Small intestine (tissue), 7 donors: ENCODE data around the gene MEX3C. TPM values are rescaled to one million over a fixed set of nuclear protein-coding genes. Genes with fewer than 3 reads are reported as not detected.

ENCODE experiments used
- DNase-seq, 2 donors: peaks; one replicate each; pipeline versions ENCODE4 v3.0.0 to v3.0.0-alpha.2; 2013
- FAIRE-seq: peaks from 2 replicates; lab custom pipeline; 2012; peaks lifted over from hg19 to GRCh38; lab: Jason Lieb, UNC
- H3K27ac ChIP-seq, 3 donors: one replicate each; pipeline ENCODE4 v1.5.1; 2013; ENCODE audit warnings: low read length in 2 of 3, mild to moderate bottlenecking in 2 of 3, control low read depth in 1 of 3, inconsistent platforms in 1 of 3, low read depth in 1 of 3, moderate library complexity in 1 of 3
- H3K27me3 ChIP-seq, 3 donors: one replicate each; pipeline ENCODE4 v1.6.1; 2013; ENCODE audit warnings: low read length in 3 of 3, inconsistent platforms in 1 of 3; ENCODE audit not compliant: control insufficient read depth in 3 of 3, insufficient read depth in 3 of 3
- H3K36me3 ChIP-seq, 3 donors: one replicate each; pipeline ENCODE4 v1.6.1; 2013; ENCODE audit warnings: low read length in 3 of 3, inconsistent platforms in 1 of 3, low read depth in 1 of 3, mild to moderate bottlenecking in 1 of 3, moderate library complexity in 1 of 3; ENCODE audit not compliant: control insufficient read depth in 3 of 3, insufficient read depth in 2 of 3
- H3K4me1 ChIP-seq, 3 donors: one replicate each; pipeline ENCODE4 v1.6.1; 2013; ENCODE audit warnings: low read length in 2 of 3, inconsistent platforms in 1 of 3, low read depth in 1 of 3, mild to moderate bottlenecking in 1 of 3, moderate library complexity in 1 of 3; ENCODE audit not compliant: control insufficient read depth in 3 of 3, insufficient read depth in 2 of 3
- H3K4me3 ChIP-seq, 3 donors: one replicate each; pipeline ENCODE4 v1.5.1; 2013; ENCODE audit warnings: low read length in 3 of 3, control low read depth in 1 of 3, inconsistent platforms in 1 of 3, low read depth in 1 of 3, mild to moderate bottlenecking in 1 of 3, moderate library complexity in 1 of 3
- H3K9me3 ChIP-seq, 2 donors: one replicate each; pipeline ENCODE4 v1.6.1; 2013; ENCODE audit warnings: low read depth in 1 of 2, low read length in 1 of 2; ENCODE audit not compliant: control insufficient read depth in 2 of 2, insufficient read depth in 1 of 2
- WGBS, 3 donors: extraction: QIAGEN DNeasy Blood & Tissue Kit; methylation state at CpG; one replicate each; pipeline ENCODE4 v1.1.7; 2013; 5-methylcytosine and 5-hydroxymethylcytosine counted together
- polyA plus RNA-seq, 4 donors: library from polyadenylated mRNA; stranded (reverse) in 3 of 4; unstranded in 1 of 4; fragments of 200-250 nt in 3 of 4; fragments of 120-200 nt in 1 of 4; gene quantifications; one replicate each; pipeline versions ENCODE4 v1.2.1 to v1.2.3, GENCODE V29; 2013
- donor health status: healthy with polysubstance abuse.
- donor health status: control.
- donor health status: control.
- donor health status: Bipolar disorder and iron deficiency.
- donor health status: healthy.

The MEX3C gene
- polyA plus RNA-seq, 4 donors, result 8.9 to 32.2 (median 14.1) TPM

- Histone ChIP-seq H3K9me3 (no peaks in the 10 kb centered on the region), H3K27me3 (no peaks in the 10 kb centered on the region), H3K4me3 (no peak overlapping the region), H3K27ac (no peak overlapping the region), H3K4me1 (peaks cover 0 to 4% (median 0%) of the 10 kb centered on the region in 3 donors), H3K36me3 (no peaks in the 10 kb centered on the region)
- FAIRE-seq, result no peak
- DNase-seq, result no peak
- 90 to 94% (median 94%) methylated on average over 2 of the region's 2 CpGs for WGBS, 3 donors
Observed at GRCh38 chr18:51157215-51157614, 40.3 kb downstream of the MEX3C start.

GRCh38 chr18:51154431-51155063, 42.9 kb downstream of the MEX3C start:
- Histone ChIP-seq H3K27me3 (no peaks in the 10 kb centered on the region), H3K36me3 (no peaks in the 10 kb centered on the region), H3K9me3 (peaks cover 0 to 11% of the 10 kb centered on the region in 2 donors), H3K27ac (peak overlapping the region in 1 of 3 donors; percentile 74), H3K4me1 (peaks cover 0 to 4% (median 0%) of the 10 kb centered on the region in 3 donors), H3K4me3 (no peak overlapping the region)
- no peak for DNase-seq
- no peak for FAIRE-seq
- 62 to 67% (median 66%) methylated on average over 8 of the region's 8 CpGs for WGBS, 3 donors

GRCh38 chr18:51153659-51154371, 43.7 kb downstream of the MEX3C start:
- peaks cover 0 to 4% (median 0%) of the 10 kb centered on the region in 3 donors for H3K4me1 ChIP-seq
- no peak for FAIRE-seq
- H3K36me3 ChIP-seq, result no peaks in the 10 kb centered on the region
- no peak overlapping the region for H3K4me3 ChIP-seq
- H3K9me3 ChIP-seq, result peaks cover 0 to 11% of the 10 kb centered on the region in 2 donors
- no peaks in the 10 kb centered on the region for H3K27me3 ChIP-seq
- WGBS, 3 donors, result 63 to 70% (median 65%) methylated on average over 19 of the region's 19 CpGs
- no peak for DNase-seq
- H3K27ac ChIP-seq, result peak overlapping the region in 1 of 3 donors; percentile 91

GRCh38 chr18:51151568-51152511, 45.6 kb downstream of the MEX3C start:
- H3K27ac ChIP-seq, result peak overlapping the region in 1 of 3 donors; percentile 68
- H3K27me3 ChIP-seq, result no peaks in the 10 kb centered on the region
- peaks cover 0 to 4% (median 0%) of the 10 kb centered on the region in 3 donors for H3K4me1 ChIP-seq
- DNase-seq (peak in 1 of 2 donors; percentile 23), FAIRE-seq (no peak)
- no peaks in the 10 kb centered on the region for H3K36me3 ChIP-seq
- H3K4me3 ChIP-seq, result no peak overlapping the region
- 57 to 68% (median 59%) methylated on average over 25 to 26 of the region's 26 CpGs for WGBS, 3 donors
- H3K9me3 ChIP-seq, result peaks cover 0 to 11% of the 10 kb centered on the region in 2 donors

- peak overlapping the region in 1 of 3 donors; percentile 68 for H3K27ac ChIP-seq
Observed at GRCh38 chr18:51151185-51151567, 46.3 kb downstream of the MEX3C start.

GRCh38 chr18:51150113-51150700, 47.3 kb downstream of the MEX3C start:
- FAIRE-seq (no peak), DNase-seq (peak; percentile 11 to 76)
- WGBS, 3 donors, result 66 to 84% (median 79%) methylated on average over 6 of the region's 6 CpGs
- H3K9me3 ChIP-seq, result peaks cover 0 to 11% of the 10 kb centered on the region in 2 donors
- peak overlapping the region in 1 of 3 donors; percentile 64 for H3K27ac ChIP-seq
- no peaks in the 10 kb centered on the region for H3K27me3 ChIP-seq
- no peaks in the 10 kb centered on the region for H3K36me3 ChIP-seq
- H3K4me3 ChIP-seq, result no peak overlapping the region
- H3K4me1 ChIP-seq, result peaks cover 0 to 4% (median 0%) of the 10 kb centered on the region in 3 donors

More at GRCh38 chr18:51151185-51151567, 46.3 kb downstream of the MEX3C start:
- DNase-seq, result no peak
- Histone ChIP-seq H3K4me1 (peaks cover 0 to 4% (median 0%) of the 10 kb centered on the region in 3 donors), H3K36me3 (no peaks in the 10 kb centered on the region), H3K4me3 (no peak overlapping the region), H3K27me3 (no peaks in the 10 kb centered on the region), H3K9me3 (peaks cover 0 to 11% of the 10 kb centered on the region in 2 donors)
- WGBS, 3 donors, result 91 to 94% (median 92%) methylated on average over 5 of the region's 5 CpGs
- no peak for FAIRE-seq

GRCh38 chr18:51149670-51150069, 47.8 kb downstream of the MEX3C start:
- peaks cover 0 to 11% of the 10 kb centered on the region in 2 donors for H3K9me3 ChIP-seq
- DNase-seq (peak in 1 of 2 donors; percentile 35), FAIRE-seq (no peak)
- no peaks in the 10 kb centered on the region for H3K36me3 ChIP-seq
- H3K4me1 ChIP-seq, result peaks cover 0 to 4% (median 0%) of the 10 kb centered on the region in 3 donors
- no peak overlapping the region for H3K4me3 ChIP-seq
- peak overlapping the region in 1 of 3 donors; percentile 64 for H3K27ac ChIP-seq
- H3K27me3 ChIP-seq, result no peaks in the 10 kb centered on the region
- 85 to 91% (median 91%) methylated on average over 4 of the region's 4 CpGs for WGBS, 3 donors
